A549 (cell line): ENCODE measurements around the gene TRIO.

Experiments
- CBX2 ChIP-seq: fragments of 200-600 bp; sonication (generic); IDR thresholded peaks from 2 replicates; pipeline ENCODE4 v1.6.1; 2016; ENCODE audit warnings: low read depth, mild to moderate bottlenecking, borderline replicate concordance
- CTCF ChIP-seq: fragments of >200 bp; sonication (Bioruptor Twin); formaldehyde crosslinking; IDR thresholded peaks from 3 replicates; pipeline ENCODE4 v1.5.1; 2016
- HMGXB4 ChIP-seq: fragments of 250-450 bp; sonication (Bioruptor Pico); IDR thresholded peaks from 2 replicates; pipeline ENCODE4 v1.5.0; 2021; ENCODE audit warnings: mild to moderate bottlenecking, moderate library complexity, borderline replicate concordance
- JUNB ChIP-seq: fragments of >200 bp; sonication (Bioruptor Twin); formaldehyde crosslinking; IDR thresholded peaks from 2 replicates; pipeline ENCODE4 v1.6.1; 2016
- KDM5A ChIP-seq: fragments of 200-600 bp; sonication (generic); IDR thresholded peaks from 2 replicates; pipeline ENCODE4 v1.6.1; 2016; ENCODE audit warnings: antibody characterized with exemption, mild to moderate bottlenecking
- MAFK ChIP-seq: fragments of 450-650 bp; IDR thresholded peaks from 2 replicates; pipeline ENCODE4 v1.6.1; 2014; ENCODE audit not compliant: partially characterized antibody
- MAZ ChIP-seq: fragments of 150-350 bp; IDR thresholded peaks from 2 replicates; pipeline ENCODE4 v1.6.1; 2014; ENCODE audit warnings: antibody characterized with exemption, low read depth, low read length, borderline replicate concordance
- POLR2A ChIP-seq: IDR thresholded peaks from 2 replicates; pipeline ENCODE4 v1.6.1; 2012; ENCODE audit warnings: mild to moderate bottlenecking, low read length
- USF2 ChIP-seq: fragments of 450-650 bp; IDR thresholded peaks from 2 replicates; pipeline ENCODE4 v1.6.1; 2014; ENCODE audit warnings: antibody characterized with exemption

- TF ChIP-seq USF2 (no peak), CTCF (no peak), POLR2A (no peak), KDM5A (no peak), CBX2 (no peak), JUNB (no peak), MAFK (no peak), MAZ (no peak), HMGXB4 (CRISPR knock-in tag) (no peak)
Measured at GRCh38 chr5:14302330-14302729, 159.2 kb downstream of the TRIO start.
